GM18498 (cell line): Measurements from ENCODE around the gene RNF20.
"Not testable (repeated sequence)": the region's sequence is repeated elsewhere in the genome, so short reads cannot be mapped to it uniquely, and the experiment has no call there.

ENCODE experiments used
- ATAC-seq: cut with Tn5 transposase; IDR thresholded peaks from one replicate; pipeline ENCODE4 v1.9.1; 2021; ENCODE audit warnings: mild to moderate bottlenecking, moderate library complexity; ENCODE audit not compliant: unreplicated experiment

Gene RNF20

GRCh38 chr9:101536351-101536750, 2.7 kb downstream of the RNF20 start:
- no peak for ATAC-seq

DNA sequence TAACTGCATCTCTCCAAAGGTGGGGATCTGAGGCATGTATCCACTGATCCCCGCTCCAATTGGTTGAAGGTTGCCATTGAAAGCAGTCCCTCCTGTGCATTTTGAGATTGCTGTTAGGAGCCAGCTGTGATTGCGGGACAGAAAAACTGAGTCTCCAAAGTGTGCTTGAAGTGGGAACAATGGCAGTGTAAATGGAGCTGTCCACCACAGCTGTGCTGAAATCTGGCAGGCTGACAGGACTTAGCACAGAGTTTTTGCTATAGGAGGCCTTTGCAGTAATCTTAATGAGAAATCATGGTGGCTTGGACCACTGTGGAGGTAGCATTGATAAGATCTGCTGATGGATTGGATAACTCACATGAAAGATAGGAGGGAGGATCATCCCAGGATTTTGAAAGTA, 3.3 kb downstream of the RNF20 start:
- no peak for ATAC-seq

DNA sequence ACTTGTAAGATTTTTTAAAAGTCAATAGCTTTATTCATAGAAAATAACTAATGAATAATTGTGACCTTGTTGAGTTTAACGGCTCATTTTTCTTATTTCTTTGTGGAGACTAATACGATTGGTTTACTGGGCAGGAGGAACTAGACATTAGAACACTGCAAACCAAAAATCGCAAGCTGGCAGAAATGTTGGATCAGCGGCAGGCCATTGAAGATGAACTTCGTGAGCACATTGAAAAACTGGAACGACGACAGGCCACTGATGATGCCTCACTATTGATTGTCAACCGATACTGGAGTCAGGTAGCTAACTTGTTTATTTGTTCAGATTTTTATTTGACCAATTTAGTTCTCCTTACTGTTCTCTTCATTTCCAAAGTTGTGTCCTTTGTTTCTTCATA, 6.4 kb downstream of the RNF20 start:
- no peak for ATAC-seq

GRCh38 chr9:101543098-101543735, 9.6 kb downstream of the RNF20 start:
- no peak for ATAC-seq

- not testable (repeated sequence) for ATAC-seq
Observed at GRCh38 chr9:101549472-101550098, 15.9 kb downstream of the RNF20 start.

GRCh38 chr9:101561740-101562139, 28.1 kb downstream of the RNF20 start:
- no peak for ATAC-seq

DNA sequence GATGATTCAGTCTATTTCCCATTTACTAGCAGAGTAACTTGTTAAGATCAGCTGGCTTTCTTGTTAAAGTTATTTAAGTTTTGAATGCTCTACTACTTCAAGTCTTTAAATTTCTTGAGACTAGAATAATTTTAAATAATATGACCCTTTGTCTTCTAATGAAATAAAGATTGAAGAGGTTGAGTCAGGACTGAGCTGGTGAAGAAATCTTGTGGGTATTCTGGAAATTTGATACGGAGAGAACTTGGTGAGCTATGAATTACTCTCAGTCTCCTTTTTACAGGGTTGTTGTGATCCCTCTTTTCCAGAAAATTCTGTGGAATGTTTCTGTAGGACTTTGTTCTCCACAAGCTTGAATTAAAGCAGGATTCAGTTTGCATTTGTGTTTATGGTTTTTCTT, 29.3 kb downstream of the RNF20 start:
- ATAC-seq, result no peak

- no peak for ATAC-seq
Observed at GRCh38 chr9:101564252-101564651, 30.6 kb downstream of the RNF20 start.

DNA sequence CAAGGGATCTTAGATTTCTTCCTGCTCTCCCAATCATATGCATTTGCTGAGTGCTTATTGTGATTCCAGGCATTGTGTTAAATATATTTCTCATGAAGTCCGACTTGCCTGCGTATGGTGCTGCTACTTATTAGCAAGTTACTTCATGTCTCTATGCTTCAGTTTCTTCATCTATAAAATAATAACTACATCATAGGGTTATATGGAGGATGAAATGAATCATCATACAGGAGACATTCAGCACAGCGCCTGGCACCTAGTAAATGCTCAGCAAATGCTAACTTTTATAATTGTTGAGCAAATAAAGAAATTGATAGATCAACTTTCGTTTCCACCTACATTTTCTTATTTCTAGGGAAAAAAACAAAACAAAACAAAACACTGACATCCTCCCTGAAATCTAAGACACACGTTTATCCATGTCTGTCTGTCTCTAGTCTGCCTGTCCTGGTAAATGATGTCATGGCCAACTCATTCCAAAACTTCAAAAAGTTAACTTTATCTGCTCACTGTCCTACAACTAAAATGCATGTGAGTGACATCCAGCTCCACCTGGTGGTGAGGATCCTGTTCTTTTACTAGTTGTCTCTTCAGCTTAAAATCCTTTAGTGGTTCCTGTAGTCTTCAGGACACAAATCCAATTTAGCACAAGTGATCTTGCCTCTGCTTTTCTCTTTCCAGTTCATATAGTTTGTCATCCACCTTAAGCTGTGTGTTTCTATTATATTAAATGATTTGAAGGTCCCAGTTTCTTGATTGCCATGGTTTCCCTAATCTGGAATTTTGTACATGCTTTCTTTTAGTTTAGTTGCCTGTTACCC, 33.5 kb downstream of the RNF20 start:
- peak; percentile 66 for ATAC-seq

GRCh38 chr9:101567725-101568350, 34.2 kb downstream of the RNF20 start:
- no peak for ATAC-seq

- no peak for ATAC-seq
Observed at GRCh38 chr9:101569741-101570501, 36.3 kb downstream of the RNF20 start.

GRCh38 chr9:101571114-101571513, 37.5 kb downstream of the RNF20 start:
- no peak for ATAC-seq

GRCh38 chr9:101572316-101572715, 38.7 kb downstream of the RNF20 start:
- ATAC-seq, result no peak

DNA sequence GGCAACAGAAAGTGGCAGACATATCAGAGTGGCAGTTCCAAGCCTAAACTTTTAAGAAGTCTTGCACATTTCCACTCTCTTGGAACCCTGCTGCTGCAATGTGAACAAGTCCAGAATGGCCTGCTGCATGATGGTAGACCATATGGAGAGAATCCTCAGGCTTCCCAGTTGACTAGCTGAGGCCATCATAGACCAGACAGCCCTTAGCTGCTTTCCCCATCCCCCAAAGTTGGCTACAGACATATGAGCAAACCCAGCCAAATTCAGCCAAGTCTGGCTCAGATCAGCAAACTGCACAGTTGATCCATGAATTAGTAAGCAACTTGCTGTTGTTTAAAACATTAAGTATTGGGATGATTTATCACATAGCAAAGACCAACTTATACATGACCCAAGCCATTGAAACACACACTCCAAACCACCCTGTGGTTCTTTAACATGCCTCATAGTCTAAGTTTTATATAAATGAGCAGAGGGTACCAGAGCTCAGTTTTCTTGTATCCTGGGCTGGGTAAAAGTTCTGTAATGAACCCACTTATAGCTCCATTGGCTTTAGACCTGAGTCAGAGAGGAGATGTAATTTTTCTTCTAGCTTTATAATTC, 41.2 kb downstream of the RNF20 start:
- no peak for ATAC-seq

- no peak for ATAC-seq
Observed at GRCh38 chr9:101578378-101578777, 44.7 kb downstream of the RNF20 start.

- no peak for ATAC-seq
Observed at GRCh38 chr9:101579711-101580545, 46.3 kb downstream of the RNF20 start.

DNA sequence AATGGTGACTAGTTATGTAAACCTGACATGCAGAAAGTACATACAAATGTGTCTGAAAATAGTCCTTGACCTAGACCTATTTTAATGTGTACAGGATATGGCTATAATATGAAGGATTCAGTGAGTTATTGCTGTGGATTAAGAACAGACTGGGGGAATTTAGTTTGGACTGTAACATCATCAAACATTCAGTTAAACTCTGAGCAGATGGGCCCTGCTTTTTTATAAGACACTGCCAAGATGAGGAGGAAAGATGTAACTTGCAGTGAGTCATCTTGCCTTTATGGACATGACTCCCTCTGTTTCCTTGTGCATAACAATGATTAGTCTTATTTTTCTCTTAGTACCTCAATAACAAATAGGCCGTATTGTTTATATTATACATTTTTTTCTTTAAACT, 48.9 kb downstream of the RNF20 start:
- no peak for ATAC-seq

DNA sequence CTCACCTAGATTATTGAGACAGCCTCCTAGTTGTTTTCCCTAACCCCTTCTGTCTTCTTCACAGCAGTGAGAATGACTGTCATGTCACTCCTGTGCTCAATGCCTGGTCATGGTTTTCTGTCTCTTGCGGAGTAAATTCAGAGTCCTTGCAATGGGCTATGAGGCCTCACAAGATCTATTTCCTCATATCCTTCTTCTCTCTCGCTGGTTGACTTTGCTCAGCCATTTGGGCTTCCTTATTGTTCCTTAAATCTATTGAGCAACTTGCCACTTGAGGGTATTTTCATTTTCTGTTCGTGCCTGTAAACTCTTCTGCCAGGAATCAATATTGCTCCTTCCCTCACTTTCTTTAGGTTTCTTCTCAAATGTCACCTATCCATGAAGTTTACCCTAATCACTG, 52.1 kb downstream of the RNF20 start:
- no peak for ATAC-seq

GRCh38 chr9:101586651-101587050, 53.0 kb downstream of the RNF20 start:
- ATAC-seq, result peak; percentile 81
